ENCODE data around the gene CPPED1.

Gene CPPED1

GRCh38 chr16:12764813-12765488, 38.7 kb downstream of the CPPED1 start:
- DNase-seq: no peak

- no peak for DNase-seq
These were observed 40.2 kb downstream of the CPPED1 start for GRCh38 chr16:12763517-12763916.

GRCh38 chr16:12760819-12761611, 42.7 kb downstream of the CPPED1 start:
- DNase-seq: no peak

GRCh38 chr16:12758670-12759558, 44.8 kb downstream of the CPPED1 start:
- DNase-seq: no peak

GRCh38 chr16:12758031-12758669, 45.5 kb downstream of the CPPED1 start:
- DNase-seq: no peak

GRCh38 chr16:12757546-12757945, 46.1 kb downstream of the CPPED1 start:
- no peak for DNase-seq

GRCh38 chr16:12754824-12755543, 48.7 kb downstream of the CPPED1 start:
- no peak for DNase-seq

GRCh38 chr16:12753203-12754023, 50.3 kb downstream of the CPPED1 start:
- no peak for DNase-seq

- no peak for DNase-seq
These were observed 51.5 kb downstream of the CPPED1 start for GRCh38 chr16:12752159-12752558.

- no peak for DNase-seq
These were observed 53.2 kb downstream of the CPPED1 start for GRCh38 chr16:12750554-12750918.

- no peak for DNase-seq
These were observed 54.6 kb downstream of the CPPED1 start for GRCh38 chr16:12749076-12749475.

GRCh38 chr16:12747827-12748226, 55.9 kb downstream of the CPPED1 start:
- DNase-seq: no peak

GRCh38 chr16:12747261-12747660, 56.4 kb downstream of the CPPED1 start:
- DNase-seq: no peak

- no peak for DNase-seq
These were observed 58.8 kb downstream of the CPPED1 start for GRCh38 chr16:12744860-12745259.

- DNase-seq: no peak
These were observed 60.9 kb downstream of the CPPED1 start for GRCh38 chr16:12742741-12743140.

GRCh38 chr16:12740986-12741610, 62.6 kb downstream of the CPPED1 start:
- no peak for DNase-seq

- no peak for DNase-seq
These were observed 63.9 kb downstream of the CPPED1 start for GRCh38 chr16:12739738-12740137.

- DNase-seq: no peak
These were observed 66.1 kb downstream of the CPPED1 start for GRCh38 chr16:12737563-12737962.

GRCh38 chr16:12735805-12736204, 67.9 kb downstream of the CPPED1 start:
- DNase-seq: no peak

- no peak for DNase-seq
These were observed 71.1 kb downstream of the CPPED1 start for GRCh38 chr16:12732600-12732999.

- DNase-seq: no peak
These were observed 74.2 kb downstream of the CPPED1 start for GRCh38 chr16:12729448-12729847.

Measured in SHP77 (cell line).